ENCODE results near the gene FN3K. TPM values are rescaled to one million over a fixed set of nuclear protein-coding genes. Genes with fewer than 3 reads are reported as not detected.

The FN3K gene
- total RNA-seq (8.3 and 12.0 TPM in 2 replicates), polyA plus RNA-seq (1.2 and 2.0 TPM in 2 replicates), polyA minus RNA-seq (2.1 and 3.4 TPM in 2 replicates), Bru-seq, nascent RNA (percentile 41 among the genes with signal in this experiment), BruChase-seq, experiment 1, labeled RNA remaining after a 6-hour chase (percentile 56 among the genes with signal in this experiment), BruChase-seq, experiment 2, labeled RNA remaining after a 2-hour chase (percentile 42 among the genes with signal in this experiment)
- 1.5 and 1.9 TPM in 2 replicates for polyA plus RNA-seq (2011; cell fraction: cytosol; rRNA removed)
- 7.3 and 7.4 TPM in 2 replicates for polyA plus RNA-seq (2011; cell fraction: nucleus; rRNA removed)
- polyA plus RNA-seq (2012): 6.1 and 16.4 TPM in 2 replicates
- polyA minus RNA-seq (2011; cell fraction: cytosol; rRNA and poly(A)+ RNA removed): 1.3 TPM
- polyA minus RNA-seq (2011; cell fraction: nucleus; rRNA and poly(A)+ RNA removed): 2.6 and 2.9 TPM in 2 replicates
- long read RNA-seq, partial matches to known transcripts: 0 of 1 reads
- long read RNA-seq, other reads (novel, unspliced or antisense): 1 of 1 reads

DNA sequence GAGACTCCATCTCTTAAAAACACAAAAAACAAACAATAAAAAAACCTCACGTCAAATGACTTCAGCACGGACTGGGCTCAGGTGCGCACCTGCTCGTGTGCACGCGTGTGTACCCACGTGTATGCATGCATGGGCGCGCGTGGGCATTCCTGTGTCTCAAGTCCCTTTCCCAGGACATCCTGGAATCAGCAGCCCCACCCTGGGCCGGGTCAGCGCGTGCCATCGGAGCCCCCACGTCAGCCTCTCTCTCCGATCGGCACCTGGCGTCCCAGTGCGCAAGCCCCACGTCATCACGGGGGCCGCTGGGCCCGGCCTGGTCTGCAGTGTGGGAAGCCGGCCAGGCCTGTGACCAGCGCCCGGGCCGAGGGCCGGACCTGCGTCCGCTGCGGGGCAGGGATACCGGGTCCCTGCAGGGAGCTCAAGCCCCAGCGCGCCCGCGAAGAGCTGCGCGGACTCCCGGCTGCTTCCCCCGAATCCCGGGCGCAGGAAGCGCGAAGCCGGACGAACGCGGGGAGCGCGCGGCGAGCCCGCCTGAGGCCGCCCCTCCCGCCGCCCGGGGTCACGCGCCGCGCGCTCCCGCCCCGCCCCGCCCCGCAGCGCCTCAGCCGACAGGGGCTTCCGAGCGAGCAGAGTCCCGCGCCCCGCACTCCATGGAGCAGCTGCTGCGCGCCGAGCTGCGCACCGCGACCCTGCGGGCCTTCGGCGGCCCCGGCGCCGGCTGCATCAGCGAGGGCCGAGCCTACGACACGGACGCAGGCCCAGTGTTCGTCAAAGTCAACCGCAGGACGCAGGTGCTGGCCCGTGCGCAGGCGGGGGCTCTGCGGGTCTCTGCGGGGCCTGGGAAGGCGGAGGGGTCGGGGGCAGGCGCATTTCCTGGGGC lies at the start of gene FN3K:
TSS of gene FN3K (plus strand) at position 629 of the 880 bp plus-strand sequence. CDS start at position 651, 22 bp downstream.
- no peaks in the 10 kb centered on the region for H3K79me2 ChIP-seq (ENCODE audit: control insufficient read depth, insufficient read depth, low read length)
- H3K4me1 ChIP-seq (ENCODE audit: control insufficient read depth, extremely low read depth, insufficient read depth, low read length): no peaks in the 10 kb centered on the region
- no peaks in the 10 kb centered on the region for H4K20me1 ChIP-seq (replicated peaks; ENCODE audit: control insufficient read depth, extremely low read depth, insufficient read depth, low read length)
- ChIA-PET POLR2A (interaction anchor here (0.6 kb wide), 1 partner anchor 17 kb away, joined by 3 read pairs; no protein-coding TSS in a partner anchor), CTCF (interaction anchor here (0.7 kb wide), 1 partner anchor 19 kb away, joined by 3 read pairs; the partner anchor contains the start of gene FN3KRP)
- peak; percentile 64 for DNase-seq (ENCODE audit: low read depth, low spot score)
- FAIRE-seq: peak; percentile 74
- no peaks in the 10 kb centered on the region for H3K36me3 ChIP-seq (ENCODE audit: control insufficient read depth in 2 of 2, extremely low read depth in 1 of 2, insufficient read depth in 2 of 2, low read length in 2 of 2)
- peak within 1 kb of the TSS; percentile 74 for H2AFZ ChIP-seq (ENCODE audit: low read depth, low read length)
- dilution Hi-C loops (cut with MboI; ENCODE audit: extremely low pct_ligation_motif_present, low sequenced_read_pairs) (no loop called here), intact Hi-C loops (cut with micrococcal nuclease) (loop anchor here (1.0 kb wide), 2 partner anchors 16 to 19 kb away; partner anchors contain the start of gene FN3KRP)
- BruUV-seq (replicated peaks): no TSS peak
- TF ChIP-seq POLR2A (IDR thresholded peaks at IDR 0.05; ENCODE audit: low read depth, low read length) (peak; percentile 59), MYC (IDR thresholded peaks at IDR 0.05; ENCODE audit: low read depth, low read length) (no peak), MAX (IDR thresholded peaks at IDR 0.05; ENCODE audit: insufficient read depth, insufficient read length) (peak; percentile 15), POLR2AphosphoS5 (IDR thresholded peaks at IDR 0.05; ENCODE audit: insufficient read depth, low read depth, low read length) (peak; percentile 61), JUN (IDR thresholded peaks at IDR 0.05; ENCODE audit: borderline replicate concordance, insufficient read depth, insufficient read length, low read depth) (no peak), EZH2 (IDR thresholded peaks at IDR 0.05; ENCODE audit: borderline replicate concordance, low read depth, low read length, severe bottlenecking) (no peak), GATA2 (IDR thresholded peaks at IDR 0.05; ENCODE audit: insufficient read depth, insufficient read length, low read depth, low read length) (no peak)
- peak within 1 kb of the TSS; percentile 32 for H3K4me2 ChIP-seq (ENCODE audit: insufficient read depth, low read length)
- no peaks in the 10 kb centered on the region for H3K9me1 ChIP-seq (replicated peaks; ENCODE audit: control insufficient read depth, extremely low read depth, insufficient read depth, low read length)
- peak within 1 kb of the TSS; percentile 50 for H3K9ac ChIP-seq (replicated peaks; ENCODE audit: extremely low read depth, insufficient read depth, low read length)
- no peak within 1 kb of the TSS for H3K27ac ChIP-seq (ENCODE audit: insufficient read depth, low read depth, low read length)
- peak within 1 kb of the TSS; percentile 45 to 81 (median 47) for H3K4me3 ChIP-seq (replicated peaks in 1 of 3; ENCODE audit: insufficient read depth in 1 of 3, low read depth in 1 of 3, low read length in 3 of 3)
- peaks cover 2% of the 10 kb centered on the region for H3K9me3 ChIP-seq (replicated peaks; ENCODE audit: control insufficient read depth, insufficient read depth, low read length)
- no peaks in the 10 kb centered on the region for H3K27me3 ChIP-seq (ENCODE audit: control insufficient read depth in 2 of 2, insufficient read depth in 2 of 2, low read length in 2 of 2)
